Fibroblast of lung (primary cell): ENCODE measurements around the gene UCP3.

ENCODE experiments used
- EZH2 ChIP-seq: IDR thresholded peaks from 2 replicates; pipeline ENCODE4 v1.5.1; 2012; ENCODE audit warnings: low read length, control low read depth, mild to moderate bottlenecking; ENCODE audit errors: missing control alignments
- TF ChIP-seq, protein P1 (sequence below), 2 donors: IDR thresholded peaks in 1 of 2; conservative IDR thresholded peaks in 1 of 2; 1 replicate in 1 of 2; 2 replicates in 1 of 2; pipeline ENCODE4 v1.5.1; 2011 to 2012; ENCODE audit warnings: low read length in 2 of 2, control low read depth in 1 of 2, inconsistent platforms in 1 of 2, low read depth in 1 of 2, mild to moderate bottlenecking in 1 of 2

DNA sequence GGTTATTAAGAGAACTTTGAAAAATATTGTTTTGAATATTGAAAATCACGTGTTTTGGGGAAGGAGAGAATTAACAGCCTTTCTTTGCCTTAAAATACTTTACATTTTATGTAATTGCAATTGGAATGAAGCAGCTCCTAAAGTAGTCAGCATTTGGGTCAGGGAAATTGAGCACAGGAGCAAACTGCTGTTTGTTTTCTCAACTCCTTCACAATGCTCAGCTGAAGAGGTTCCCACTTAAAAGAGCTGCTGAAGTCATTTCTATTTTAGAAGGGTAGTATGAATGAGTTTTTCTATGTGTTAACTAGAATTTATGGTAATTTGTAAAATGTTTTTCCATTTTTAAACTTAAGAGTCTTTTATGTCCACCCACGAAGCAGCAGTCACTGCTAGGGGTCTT, 18.2 kb downstream of the UCP3 start:
- TF ChIP-seq, protein P1, sequence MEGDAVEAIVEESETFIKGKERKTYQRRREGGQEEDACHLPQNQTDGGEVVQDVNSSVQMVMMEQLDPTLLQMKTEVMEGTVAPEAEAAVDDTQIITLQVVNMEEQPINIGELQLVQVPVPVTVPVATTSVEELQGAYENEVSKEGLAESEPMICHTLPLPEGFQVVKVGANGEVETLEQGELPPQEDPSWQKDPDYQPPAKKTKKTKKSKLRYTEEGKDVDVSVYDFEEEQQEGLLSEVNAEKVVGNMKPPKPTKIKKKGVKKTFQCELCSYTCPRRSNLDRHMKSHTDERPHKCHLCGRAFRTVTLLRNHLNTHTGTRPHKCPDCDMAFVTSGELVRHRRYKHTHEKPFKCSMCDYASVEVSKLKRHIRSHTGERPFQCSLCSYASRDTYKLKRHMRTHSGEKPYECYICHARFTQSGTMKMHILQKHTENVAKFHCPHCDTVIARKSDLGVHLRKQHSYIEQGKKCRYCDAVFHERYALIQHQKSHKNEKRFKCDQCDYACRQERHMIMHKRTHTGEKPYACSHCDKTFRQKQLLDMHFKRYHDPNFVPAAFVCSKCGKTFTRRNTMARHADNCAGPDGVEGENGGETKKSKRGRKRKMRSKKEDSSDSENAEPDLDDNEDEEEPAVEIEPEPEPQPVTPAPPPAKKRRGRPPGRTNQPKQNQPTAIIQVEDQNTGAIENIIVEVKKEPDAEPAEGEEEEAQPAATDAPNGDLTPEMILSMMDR (conservative IDR thresholded peaks at IDR 0.05 in 1 of 2, IDR thresholded peaks at IDR 0.05 in 1 of 2; ENCODE audit: low read depth in 1 of 2, low read length in 2 of 2): no peak
- TF ChIP-seq EZH2: no peak
